Kidney tubule cell (primary cell): ENCODE results near the gene TNFRSF17.
A peak's percentile ranks its signal among the peaks of the same experiment; 100 is the strongest.
"Not testable (repeated sequence)": the region's sequence is repeated elsewhere in the genome, so short reads cannot be mapped to it uniquely, and the experiment has no call there.

Experiments used
- DNase-seq: peaks from one replicate; pipeline ENCODE4 v3.0.0-alpha.2; 2018; ENCODE audit warnings: low spot score

The TNFRSF17 gene

GRCh38 chr16:11964761-11965551 lies at the start of gene TNFRSF17:
TNFRSF17 (plus strand) TSS chr16:11965210; CDS start chr16:11965325, 115 bp downstream.
- no peak for DNase-seq

DNA sequence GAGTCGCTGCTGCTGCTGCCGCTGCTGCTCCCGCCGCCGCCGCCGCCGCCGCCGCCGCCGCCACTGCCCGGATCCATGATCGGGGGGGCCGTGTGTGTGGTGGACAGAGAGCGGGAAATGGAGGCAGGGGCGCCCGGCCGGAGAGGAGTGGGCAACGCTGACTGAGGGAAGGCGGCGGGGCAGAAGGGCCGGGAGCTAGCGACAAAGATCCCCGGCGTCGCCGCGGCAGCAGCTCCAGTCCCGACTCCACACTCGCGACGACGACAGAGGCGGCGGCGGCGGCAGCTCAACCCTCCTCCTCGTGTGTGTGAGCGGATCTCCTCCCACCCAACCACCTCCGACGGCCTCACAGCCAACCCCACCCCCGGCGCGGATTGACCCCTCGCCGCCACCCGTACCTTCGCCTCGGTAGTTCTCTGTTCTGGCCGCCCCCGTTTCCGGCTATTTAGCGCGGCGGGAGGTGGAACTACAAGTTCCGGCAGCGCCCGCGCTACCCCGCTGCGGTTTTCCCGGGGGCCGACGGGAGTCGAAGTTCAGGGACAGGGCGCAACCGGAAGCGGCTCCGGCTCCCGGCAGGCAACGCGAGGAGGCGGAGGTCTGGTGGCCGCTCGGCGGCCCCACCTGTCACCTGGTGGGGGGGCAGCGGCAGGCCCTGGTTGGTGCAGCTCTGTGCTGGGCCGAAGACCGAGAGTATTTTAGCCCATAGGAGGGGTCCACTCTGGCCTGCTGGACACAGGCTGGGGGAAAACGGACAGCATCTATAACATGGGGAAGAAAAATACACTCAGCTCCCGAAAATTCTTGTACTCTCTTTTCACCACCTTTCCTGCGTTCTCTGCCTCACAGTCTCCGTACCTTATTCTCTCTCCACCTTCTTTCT lies 49.1 kb upstream of the TNFRSF17 start, which contains the start of gene GSPT1:
GSPT1 (minus strand) TSS at position 313 of the 880 bp plus-strand sequence; CDS start at position 77, 236 bp downstream.
- DNase-seq = peak; percentile 99

DNA sequence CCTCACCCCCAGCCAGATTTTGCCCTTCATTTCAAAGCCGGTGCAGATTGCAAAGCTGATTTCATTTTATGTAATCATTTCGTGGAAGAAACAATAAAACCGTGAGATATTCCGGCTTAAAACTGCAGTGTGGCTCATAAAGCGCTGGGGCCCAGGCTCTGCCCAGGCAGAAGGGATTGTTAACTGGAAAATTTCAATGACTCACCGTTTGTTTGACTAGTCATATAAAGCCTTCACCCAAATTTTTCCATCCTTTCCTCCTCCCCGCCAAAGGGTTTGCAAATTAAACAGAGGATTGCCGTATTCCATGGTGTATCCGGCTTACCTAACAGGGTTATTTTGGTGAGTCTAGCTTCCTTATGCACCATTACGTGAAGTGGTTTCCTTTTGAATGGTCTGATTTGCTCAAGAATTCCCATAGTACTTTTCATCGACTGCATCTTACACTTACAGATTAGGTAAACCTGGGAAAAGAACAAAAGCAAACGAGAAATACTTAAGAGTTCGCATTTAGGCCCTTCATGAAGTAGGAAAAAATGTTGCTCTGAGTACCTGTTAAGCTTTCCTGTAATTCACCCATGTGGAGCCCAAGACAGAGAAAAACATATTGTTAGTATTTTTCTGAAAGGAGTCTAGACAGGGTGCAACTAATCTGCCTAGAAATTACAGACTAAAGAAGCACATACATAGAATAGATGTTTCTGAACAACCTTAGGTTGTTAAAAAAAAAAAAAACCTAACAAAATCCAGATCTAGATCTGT lies 48.3 kb upstream of the TNFRSF17 start:
- peak; percentile 77 for DNase-seq

GRCh38 chr16:11924046-11924445 lies 41.0 kb upstream of the TNFRSF17 start:
- not testable (repeated sequence) for DNase-seq

DNA sequence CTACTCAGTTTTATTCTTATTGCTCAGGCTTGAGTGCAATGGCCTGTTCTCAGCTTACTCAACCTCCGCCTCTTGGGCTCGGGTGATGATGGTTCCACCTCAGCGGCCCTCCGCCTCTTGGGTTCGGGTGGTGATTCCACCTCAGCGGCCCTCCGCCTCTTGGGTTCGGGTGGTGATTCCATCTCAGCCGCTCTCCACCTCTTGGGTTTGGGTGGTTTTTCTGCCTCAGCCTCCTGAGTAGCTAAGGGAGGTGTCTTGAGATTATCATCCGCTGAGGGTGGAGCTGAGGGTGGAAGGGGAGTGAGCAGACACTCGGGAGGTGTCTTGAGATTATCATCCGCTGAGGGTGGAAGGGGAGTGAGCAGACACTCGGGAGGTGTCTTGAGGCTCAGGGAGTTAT lies 37.7 kb upstream of the TNFRSF17 start:
- DNase-seq = not testable (repeated sequence)

GRCh38 chr16:11941945-11942344 lies 23.1 kb upstream of the TNFRSF17 start, which contains the start of gene NPIPB2:
NPIPB2 (minus strand) TSS chr16:11942045; CDS start chr16:11942045, 0 bp downstream.
- not testable (repeated sequence) for DNase-seq

DNA sequence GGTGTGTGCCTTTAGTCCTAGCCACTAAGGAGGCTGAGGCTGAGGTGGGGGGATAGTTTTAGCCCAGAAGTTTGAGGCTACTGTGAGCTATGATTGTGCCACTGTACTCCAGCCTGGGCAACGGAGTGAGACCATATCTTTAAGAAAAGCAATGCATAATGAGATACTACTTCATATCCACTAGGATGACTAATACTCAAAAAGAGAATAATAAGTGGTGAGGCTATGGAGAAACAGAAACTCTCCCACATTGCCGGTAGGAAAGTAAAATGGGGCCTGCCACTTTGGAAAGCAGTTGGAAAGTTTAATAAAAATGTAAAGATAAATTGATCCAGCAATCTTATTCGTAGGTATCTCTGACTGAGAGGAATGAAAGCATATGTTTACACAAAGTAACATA lies 18.6 kb upstream of the TNFRSF17 start:
- DNase-seq = peak; percentile 43

GRCh38 chr16:11948819-11949218 lies 16.2 kb upstream of the TNFRSF17 start:
- DNase-seq = no peak

GRCh38 chr16:11949527-11949926 lies 15.5 kb upstream of the TNFRSF17 start:
- peak; percentile 62 for DNase-seq

DNA sequence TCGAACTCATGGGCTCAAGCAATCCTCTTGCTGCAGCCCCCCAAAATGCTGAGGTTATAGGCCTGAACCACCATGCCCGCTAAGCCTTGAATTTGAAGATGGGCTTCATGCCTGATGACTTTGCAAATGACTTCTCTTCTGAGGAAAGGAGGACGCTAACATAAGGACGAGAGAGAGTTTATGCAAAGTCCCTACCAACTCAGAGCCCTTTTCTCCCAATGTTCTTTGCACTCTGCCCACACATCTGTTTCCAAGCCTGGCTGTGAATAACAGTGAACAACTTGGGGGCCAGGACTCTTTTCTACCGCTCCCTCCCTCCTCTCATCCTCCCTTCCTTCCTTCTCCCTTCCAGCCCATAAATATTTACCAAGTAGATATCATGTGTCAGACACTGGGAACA lies 14.6 kb upstream of the TNFRSF17 start:
- no peak for DNase-seq

DNA sequence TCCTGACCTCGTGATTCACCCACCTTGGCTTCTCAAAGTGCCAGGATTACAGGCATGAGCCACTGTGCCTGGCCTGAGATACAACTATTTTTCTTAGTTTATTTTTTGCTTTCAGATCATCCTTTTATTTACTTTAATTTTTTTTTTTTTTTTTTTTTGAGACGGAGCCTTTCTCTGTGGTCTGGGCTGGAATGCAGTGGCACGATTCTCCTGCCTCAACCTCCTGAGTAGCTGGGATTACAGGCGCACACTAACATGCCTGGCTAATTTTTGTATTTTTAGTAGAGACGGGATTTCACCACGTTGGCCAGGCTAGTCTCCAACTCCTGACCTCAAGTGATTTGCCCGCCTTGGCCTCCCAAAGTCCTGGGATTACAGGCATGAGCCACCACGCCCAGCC lies 11.4 kb upstream of the TNFRSF17 start:
- DNase-seq = not testable (repeated sequence)

GRCh38 chr16:11955713-11956123 lies 9.3 kb upstream of the TNFRSF17 start:
- DNase-seq = peak; percentile 91

- no peak for DNase-seq
Measured at GRCh38 chr16:11956558-11956957, 8.5 kb upstream of the TNFRSF17 start.

DNA sequence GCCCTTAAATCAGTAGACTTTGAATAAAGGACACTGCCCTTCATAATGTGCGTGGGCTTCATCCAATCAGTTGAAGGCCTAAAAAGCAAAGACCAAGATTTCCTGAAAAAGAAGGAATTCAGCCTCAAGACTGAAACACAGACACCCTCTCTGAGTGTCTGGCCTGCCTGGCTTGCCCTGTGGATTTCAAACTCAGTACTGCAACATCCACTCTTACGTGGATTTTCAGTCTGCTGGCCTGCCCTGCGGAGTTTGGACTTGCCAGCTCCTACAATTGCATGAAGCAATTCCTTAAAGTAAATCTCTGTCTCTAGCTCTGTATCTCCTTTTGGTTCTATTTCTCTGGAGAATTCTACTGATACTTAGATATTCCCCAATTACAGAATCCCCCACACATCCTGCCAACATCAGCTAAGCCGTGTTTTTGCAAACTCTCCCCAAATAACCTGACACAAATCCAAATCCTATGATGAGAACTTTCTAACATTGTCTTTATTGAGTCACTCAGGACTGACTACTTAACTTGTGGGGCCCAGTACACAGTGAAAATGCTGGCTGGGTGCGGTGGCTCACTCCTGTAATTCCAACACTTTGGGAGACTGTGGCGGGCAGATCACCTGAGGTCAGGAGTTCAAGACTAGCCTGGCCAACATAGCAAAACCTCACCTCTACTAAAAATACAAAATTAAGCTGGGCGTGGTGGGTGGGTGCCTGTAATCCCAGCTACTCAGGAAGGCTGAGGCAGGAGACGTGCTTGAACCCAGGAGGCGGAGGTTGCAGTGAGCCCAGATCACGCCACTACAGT lies 7.2 kb upstream of the TNFRSF17 start:
- no peak for DNase-seq

DNA sequence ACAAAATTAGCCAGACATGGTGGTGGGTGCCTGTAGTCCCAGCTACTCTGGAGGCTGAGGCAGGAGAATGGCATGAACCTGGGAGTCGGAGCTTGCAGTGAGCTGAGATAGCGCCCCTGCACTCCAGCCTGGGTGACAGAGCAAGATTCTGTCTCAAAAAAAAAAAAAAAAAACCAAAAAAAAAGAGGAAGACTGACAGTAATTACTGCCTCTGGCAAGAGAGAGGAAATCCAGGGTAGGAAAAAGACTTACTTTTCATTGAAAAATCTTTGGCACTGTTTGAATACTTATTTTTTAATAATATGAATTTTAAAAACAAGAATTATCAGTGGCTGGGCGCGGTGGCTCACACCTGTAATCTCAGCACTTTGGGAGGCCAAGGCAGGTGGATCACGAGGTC lies 2.6 kb upstream of the TNFRSF17 start:
- not testable (repeated sequence) for DNase-seq

- not testable (repeated sequence) for DNase-seq
Measured at GRCh38 chr16:11962978-11963377, 2.0 kb upstream of the TNFRSF17 start.

- DNase-seq = no peak
Measured at GRCh38 chr16:11963706-11964105, 1.3 kb upstream of the TNFRSF17 start.

DNA sequence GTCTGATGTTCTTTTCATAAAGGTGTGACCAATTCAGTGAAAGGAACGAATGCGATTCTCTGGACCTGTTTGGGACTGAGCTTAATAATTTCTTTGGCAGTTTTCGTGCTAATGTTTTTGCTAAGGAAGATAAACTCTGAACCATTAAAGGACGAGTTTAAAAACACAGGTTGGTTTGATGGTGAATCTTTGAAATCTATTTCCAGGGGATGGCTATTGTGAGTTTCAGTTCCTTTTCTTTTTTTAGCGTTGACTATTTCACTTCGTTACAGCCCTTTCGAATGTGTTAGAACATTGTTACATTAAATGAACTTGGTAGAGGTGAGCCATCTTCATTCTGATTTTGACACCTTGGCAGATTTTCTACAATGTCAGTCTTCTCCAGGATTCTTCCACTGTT lies 1.2 kb downstream of the TNFRSF17 start:
- DNase-seq = no peak

- no peak for DNase-seq
Measured at GRCh38 chr16:11967195-11967911, 2.3 kb downstream of the TNFRSF17 start.

DNA sequence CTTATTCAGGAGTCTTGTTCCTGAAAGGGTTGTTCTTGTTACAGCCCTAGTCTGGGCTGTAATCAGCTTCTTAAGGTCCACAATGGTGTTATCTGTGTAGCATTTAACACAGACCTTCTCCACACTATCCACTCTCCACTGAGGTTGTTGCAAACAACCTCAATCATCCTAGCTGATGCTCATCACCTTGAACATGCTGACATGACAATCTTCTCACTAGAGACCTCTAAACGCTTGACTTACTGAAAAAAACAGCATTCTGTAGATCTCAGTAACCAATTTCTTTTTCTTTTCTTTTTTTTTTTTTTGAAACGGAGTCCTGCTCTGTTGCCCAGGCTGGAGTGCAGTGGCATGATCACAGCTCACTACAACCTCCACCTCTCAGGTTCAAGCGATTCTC lies 3.6 kb downstream of the TNFRSF17 start:
- DNase-seq = no peak
